ENCODE data around the gene DSG4. TPM values are rescaled to one million over a fixed set of nuclear protein-coding genes. Genes with fewer than 3 reads are reported as not detected.

The DSG4 gene
- total RNA-seq, 1 donor from 2014 or later = not detected

DNA sequence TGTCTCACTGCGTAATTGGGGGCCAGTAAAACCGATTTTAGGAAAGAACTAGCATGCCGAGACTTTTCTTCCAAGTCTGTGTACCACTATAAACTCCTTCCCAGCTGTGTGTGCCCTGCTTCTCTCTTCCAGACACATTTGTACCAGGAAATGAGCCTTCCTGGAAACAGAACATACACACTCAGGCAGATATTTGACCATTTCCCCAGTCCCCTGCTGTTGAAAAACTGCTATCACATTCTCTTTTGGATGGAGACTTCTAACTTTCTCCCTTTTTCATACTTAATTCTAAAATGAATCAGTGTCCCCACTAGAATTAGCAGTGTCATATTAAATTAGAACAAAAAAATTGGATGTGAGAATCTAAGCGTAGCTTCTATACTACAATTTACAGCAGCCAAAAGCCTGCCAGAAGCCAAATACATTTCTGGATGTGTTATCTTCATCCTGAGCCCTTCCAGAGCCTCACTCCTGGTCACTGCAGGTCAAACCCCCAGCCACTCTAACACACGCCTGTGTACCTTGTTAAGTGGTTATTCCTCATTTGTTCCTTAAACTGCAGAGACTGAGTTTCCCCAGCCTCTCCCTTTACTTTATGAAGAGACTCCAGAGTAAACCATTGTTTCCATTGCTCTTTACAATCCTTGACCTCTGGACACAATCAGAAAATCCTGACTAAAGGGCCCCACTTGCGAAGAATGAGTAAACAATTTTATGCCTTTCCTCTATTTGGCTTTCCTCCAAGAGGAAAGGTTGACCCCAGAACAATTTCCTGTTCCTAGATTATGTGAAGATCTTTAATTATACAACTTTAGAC is 20.4 kb downstream of the DSG4 start:
- H3K36me3 Mint-ChIP-seq (ENCODE audit: low read depth) = no peaks in the 10 kb centered on the region
- no peak overlapping the region for H3K4me3 Mint-ChIP-seq
- H3K27me3 Mint-ChIP-seq = no peaks in the 10 kb centered on the region
- H3K27ac Mint-ChIP-seq = no peak overlapping the region
- H3K9me3 Mint-ChIP-seq = no peaks in the 10 kb centered on the region
- intact Hi-C loops (cut with micrococcal nuclease) = no loop called here
- DNase-seq = no peak
- no peaks in the 10 kb centered on the region for H3K4me1 Mint-ChIP-seq

DNA sequence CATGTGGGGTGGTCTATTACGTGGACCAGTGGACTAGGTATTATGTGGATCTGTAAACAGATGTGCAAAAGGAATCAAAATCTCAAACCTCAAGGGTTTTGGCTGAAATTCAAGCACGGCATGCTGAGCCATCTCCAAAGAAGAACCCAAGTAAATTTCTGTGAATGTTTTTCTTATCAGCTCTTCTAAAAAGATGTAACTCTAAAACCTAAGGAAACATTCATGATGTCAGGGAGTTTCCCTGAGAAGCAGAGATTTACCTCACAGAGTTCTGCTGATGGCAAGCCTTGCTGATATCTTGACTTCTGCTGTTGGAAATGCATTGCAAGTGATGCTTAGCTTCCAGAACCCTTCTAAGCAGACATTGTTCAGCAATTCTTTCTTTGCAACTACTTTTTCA is 21.6 kb downstream of the DSG4 start:
- Mint-ChIP-seq H3K4me3 (no peak overlapping the region), H3K9me3 (no peaks in the 10 kb centered on the region), H3K4me1 (no peaks in the 10 kb centered on the region), H3K27me3 (no peaks in the 10 kb centered on the region), H3K36me3 (ENCODE audit: low read depth) (no peaks in the 10 kb centered on the region), H3K27ac (no peak overlapping the region)
- DNase-seq = no peak
- intact Hi-C loops (cut with micrococcal nuclease) = no loop called here

DNA sequence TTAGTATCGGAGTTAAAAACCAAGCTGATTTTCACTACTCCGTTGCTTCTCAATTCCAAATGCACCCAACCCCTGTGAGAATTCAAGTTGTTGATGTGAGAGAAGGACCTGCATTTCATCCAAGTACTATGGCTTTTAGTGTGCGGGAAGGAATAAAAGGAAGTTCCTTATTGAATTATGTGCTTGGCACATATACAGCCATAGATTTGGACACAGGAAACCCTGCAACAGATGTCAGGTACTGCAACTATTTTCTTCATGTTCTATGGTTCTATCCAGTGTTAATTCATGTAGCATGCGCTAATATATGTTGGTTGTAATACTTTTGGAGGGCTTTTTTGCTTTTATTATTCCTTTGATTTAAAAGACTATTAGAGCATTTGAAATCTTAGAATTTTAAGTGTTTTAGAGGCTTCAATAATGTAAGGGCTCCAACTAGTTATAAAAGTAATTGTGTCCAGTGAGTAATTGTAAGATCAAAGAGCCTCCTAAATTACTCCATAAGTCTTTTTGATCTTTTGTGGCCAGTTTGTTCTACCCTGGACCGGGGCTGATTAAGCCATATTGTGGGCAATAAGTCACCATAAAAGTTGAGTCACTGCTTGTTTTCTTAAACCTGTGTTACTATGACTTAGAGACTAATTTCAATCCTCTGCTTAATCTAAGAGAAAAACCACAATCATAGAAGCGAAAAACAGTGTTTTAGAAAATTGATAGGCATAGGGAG is 22.9 kb downstream of the DSG4 start:
- Mint-ChIP-seq H3K27me3 (no peaks in the 10 kb centered on the region), H3K36me3 (ENCODE audit: low read depth) (no peaks in the 10 kb centered on the region), H3K9me3 (no peaks in the 10 kb centered on the region), H3K27ac (no peak overlapping the region), H3K4me1 (no peaks in the 10 kb centered on the region), H3K4me3 (no peak overlapping the region)
- intact Hi-C loops (cut with micrococcal nuclease) = no loop called here
- DNase-seq = no peak

GRCh38 chr18:31401156-31402025 is 24.8 kb downstream of the DSG4 start:
- Mint-ChIP-seq H3K9me3 (no peaks in the 10 kb centered on the region), H3K4me1 (no peaks in the 10 kb centered on the region), H3K36me3 (ENCODE audit: low read depth) (no peaks in the 10 kb centered on the region), H3K27ac (no peak overlapping the region), H3K4me3 (no peak overlapping the region), H3K27me3 (no peaks in the 10 kb centered on the region)
- DNase-seq = no peak
- intact Hi-C loops (cut with micrococcal nuclease) = no loop called here

GRCh38 chr18:31402026-31402373 is 25.4 kb downstream of the DSG4 start:
- no peaks in the 10 kb centered on the region for H3K4me1 Mint-ChIP-seq
- H3K9me3 Mint-ChIP-seq = no peaks in the 10 kb centered on the region
- no peak overlapping the region for H3K4me3 Mint-ChIP-seq
- H3K27me3 Mint-ChIP-seq = no peaks in the 10 kb centered on the region
- no peaks in the 10 kb centered on the region for H3K36me3 Mint-ChIP-seq (ENCODE audit: low read depth)
- no peak overlapping the region for H3K27ac Mint-ChIP-seq
- DNase-seq = no peak
- intact Hi-C loops (cut with micrococcal nuclease) = no loop called here

DNA sequence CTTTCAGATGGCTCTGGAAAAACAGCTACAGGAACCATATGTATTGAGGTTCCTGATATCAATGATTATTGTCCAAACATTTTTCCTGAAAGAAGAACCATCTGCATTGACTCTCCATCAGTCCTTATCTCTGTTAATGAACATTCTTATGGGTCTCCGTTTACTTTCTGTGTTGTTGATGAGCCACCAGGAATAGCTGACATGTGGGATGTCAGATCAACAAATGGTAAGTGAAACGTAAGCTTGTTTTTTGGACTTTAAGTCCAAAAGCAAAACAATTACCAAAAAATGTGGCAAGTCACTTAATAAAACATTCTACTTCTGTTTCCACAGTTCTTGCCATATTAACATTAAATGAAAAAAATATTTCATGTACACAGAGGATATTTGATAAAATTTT is 26.8 kb downstream of the DSG4 start:
- Mint-ChIP-seq H3K36me3 (ENCODE audit: low read depth) (no peaks in the 10 kb centered on the region), H3K9me3 (no peaks in the 10 kb centered on the region), H3K4me1 (no peaks in the 10 kb centered on the region), H3K4me3 (no peak overlapping the region), H3K27me3 (no peaks in the 10 kb centered on the region), H3K27ac (no peak overlapping the region)
- no peak for DNase-seq
- intact Hi-C loops (cut with micrococcal nuclease) = no loop called here

DNA sequence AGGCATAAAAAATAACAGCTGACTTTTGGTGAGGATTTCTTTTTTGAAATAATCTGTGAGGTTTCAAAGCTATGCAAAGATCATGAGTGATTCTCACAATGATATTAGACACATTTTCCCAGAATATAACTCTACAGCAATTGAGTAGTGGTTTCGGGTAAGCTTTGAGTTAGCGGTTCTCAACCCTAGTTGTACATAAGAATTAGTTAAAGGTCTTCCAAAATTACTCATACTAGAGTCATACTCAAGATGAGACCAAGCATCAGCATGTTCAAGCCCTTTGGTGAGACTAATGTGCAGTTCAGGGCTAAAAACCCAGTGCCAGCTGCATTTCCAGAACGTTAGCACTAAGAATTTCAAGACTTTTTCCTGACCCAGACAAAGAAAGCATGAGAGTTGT is 31.1 kb downstream of the DSG4 start:
- DNase-seq = no peak
- no peaks in the 10 kb centered on the region for H3K36me3 Mint-ChIP-seq (ENCODE audit: low read depth)
- H3K4me3 Mint-ChIP-seq = no peak overlapping the region
- intact Hi-C loops (cut with micrococcal nuclease) = no loop called here
- H3K4me1 Mint-ChIP-seq = no peaks in the 10 kb centered on the region
- no peak overlapping the region for H3K27ac Mint-ChIP-seq
- no peaks in the 10 kb centered on the region for H3K9me3 Mint-ChIP-seq
- no peaks in the 10 kb centered on the region for H3K27me3 Mint-ChIP-seq

DNA sequence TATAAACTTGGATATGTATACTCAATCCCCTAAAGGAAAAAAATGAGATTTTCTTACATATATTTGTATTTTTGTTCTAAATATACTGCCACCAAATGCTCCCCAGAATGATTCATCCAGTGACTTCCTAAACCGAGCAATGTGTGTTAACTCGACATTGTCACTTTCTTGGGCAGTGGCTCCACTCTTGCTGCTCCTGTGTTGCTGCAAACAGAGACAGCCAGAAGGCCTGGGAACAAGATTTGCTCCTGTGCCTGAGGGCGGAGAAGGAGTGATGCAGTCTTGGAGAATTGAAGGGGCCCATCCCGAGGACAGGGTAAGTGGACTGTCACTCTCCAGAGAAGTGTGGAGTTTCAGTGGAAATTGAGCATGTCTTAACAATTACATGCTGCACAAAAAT is 32.7 kb downstream of the DSG4 start:
- Mint-ChIP-seq H3K27ac (no peak overlapping the region), H3K4me1 (no peaks in the 10 kb centered on the region), H3K36me3 (ENCODE audit: low read depth) (no peaks in the 10 kb centered on the region), H3K4me3 (no peak overlapping the region), H3K27me3 (no peaks in the 10 kb centered on the region), H3K9me3 (no peaks in the 10 kb centered on the region)
- intact Hi-C loops (cut with micrococcal nuclease) = no loop called here
- DNase-seq = no peak

- H3K36me3 Mint-ChIP-seq (ENCODE audit: low read depth) = no peaks in the 10 kb centered on the region
- peak; percentile 37 for DNase-seq
- no peaks in the 10 kb centered on the region for H3K27me3 Mint-ChIP-seq
- intact Hi-C loops (cut with micrococcal nuclease) = no loop called here
- H3K9me3 Mint-ChIP-seq = no peaks in the 10 kb centered on the region
- no peak overlapping the region for H3K27ac Mint-ChIP-seq
- H3K4me1 Mint-ChIP-seq = no peaks in the 10 kb centered on the region
- H3K4me3 Mint-ChIP-seq = no peak overlapping the region
Observed at GRCh38 chr18:31410716-31411483, 34.3 kb downstream of the DSG4 start.

GRCh38 chr18:31413137-31413536 is 36.6 kb downstream of the DSG4 start:
- intact Hi-C loops (cut with micrococcal nuclease) = no loop called here

DNA sequence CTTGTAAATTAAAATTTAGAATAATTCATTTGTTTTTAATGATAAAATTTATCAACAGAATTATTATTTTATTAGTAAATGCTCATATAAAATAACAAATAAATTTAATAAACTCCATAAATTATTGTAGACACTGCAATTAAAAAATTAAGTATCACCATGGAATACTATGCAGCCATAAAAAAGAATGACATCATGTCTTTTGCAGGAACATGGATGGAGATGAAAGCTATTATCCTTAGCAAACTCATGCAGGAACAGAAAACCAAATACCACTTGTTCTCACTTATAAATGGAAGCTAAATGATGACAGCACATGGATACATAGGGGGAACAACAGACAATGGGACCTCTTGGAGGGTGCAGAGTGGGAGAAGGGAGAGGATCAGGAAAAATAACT is 41.3 kb downstream of the DSG4 start:
- DNase-seq = no peak
- intact Hi-C loops (cut with micrococcal nuclease) = no loop called here
- Mint-ChIP-seq H3K9me3 (no peaks in the 10 kb centered on the region), H3K4me3 (no peak overlapping the region), H3K36me3 (ENCODE audit: low read depth) (no peaks in the 10 kb centered on the region), H3K27ac (no peak overlapping the region), H3K27me3 (no peaks in the 10 kb centered on the region), H3K4me1 (no peaks in the 10 kb centered on the region)

More at GRCh38 chr18:31413137-31413536, 36.6 kb downstream of the DSG4 start:
- Mint-ChIP-seq H3K36me3 (ENCODE audit: low read depth) (no peaks in the 10 kb centered on the region), H3K9me3 (no peaks in the 10 kb centered on the region), H3K27me3 (no peaks in the 10 kb centered on the region), H3K4me3 (no peak overlapping the region), H3K27ac (no peak overlapping the region), H3K4me1 (no peaks in the 10 kb centered on the region)
- DNase-seq = no peak

DNA sequence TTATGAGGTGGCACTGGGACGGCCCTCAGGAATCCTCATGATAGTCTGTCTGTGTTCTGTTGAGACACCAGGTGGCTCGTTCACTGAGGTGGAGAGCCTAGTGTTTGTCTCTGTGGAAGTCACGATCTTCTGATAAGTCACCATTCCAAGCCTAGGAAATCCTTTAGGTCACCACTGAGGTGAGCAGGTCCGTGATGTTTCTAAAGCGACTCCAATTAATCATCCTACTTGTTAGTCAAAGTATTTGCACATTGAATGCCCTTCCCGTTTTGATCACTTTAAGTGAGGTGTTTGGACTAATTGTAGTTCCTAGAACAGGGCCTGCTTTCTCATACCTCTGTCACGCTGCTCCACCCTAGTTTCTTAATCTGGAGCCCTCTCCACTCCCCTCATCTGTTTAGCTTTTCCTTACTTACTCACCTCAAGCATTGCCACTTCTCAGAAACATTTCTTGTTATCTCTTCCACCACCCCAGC is 42.9 kb downstream of the DSG4 start:
- DNase-seq = no peak
- no peaks in the 10 kb centered on the region for H3K27me3 Mint-ChIP-seq
- no peaks in the 10 kb centered on the region for H3K9me3 Mint-ChIP-seq
- intact Hi-C loops (cut with micrococcal nuclease) = no loop called here
- H3K36me3 Mint-ChIP-seq (ENCODE audit: low read depth) = no peaks in the 10 kb centered on the region
- no peak overlapping the region for H3K27ac Mint-ChIP-seq
- H3K4me3 Mint-ChIP-seq = no peak overlapping the region
- no peaks in the 10 kb centered on the region for H3K4me1 Mint-ChIP-seq

DNA sequence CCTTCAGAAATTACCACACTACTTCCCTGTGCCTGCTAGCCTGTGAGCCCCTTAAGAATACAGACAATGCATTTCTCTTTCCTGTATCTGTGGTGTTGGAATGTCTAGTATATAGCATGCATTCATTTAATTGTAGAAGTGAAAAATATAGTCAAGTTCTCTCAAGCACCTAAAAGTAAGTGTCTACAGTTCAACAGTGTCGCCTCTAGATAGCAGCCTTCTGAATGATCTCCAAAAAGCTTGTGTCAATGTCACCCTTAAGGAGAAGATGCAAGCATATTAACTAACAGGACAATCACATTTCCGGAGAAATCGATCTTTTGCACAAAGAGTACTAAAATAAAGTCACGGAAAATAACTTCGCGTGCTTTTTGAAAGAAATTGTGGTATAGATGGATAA is 43.5 kb downstream of the DSG4 start:
- Mint-ChIP-seq H3K4me1 (no peaks in the 10 kb centered on the region), H3K4me3 (no peak overlapping the region), H3K27me3 (no peaks in the 10 kb centered on the region), H3K9me3 (no peaks in the 10 kb centered on the region), H3K36me3 (ENCODE audit: low read depth) (no peaks in the 10 kb centered on the region), H3K27ac (no peak overlapping the region)
- no peak for DNase-seq
- intact Hi-C loops (cut with micrococcal nuclease) = no loop called here

Data from activated CD4-positive, alpha-beta T cell treated with anti-CD3 and anti-CD28 coated beads, Interleukin-2, amount 10 ng/mL, durations not matched to agents 24 days and 14 days (primary cell).